WTC11 (cell line): ENCODE measurements around the gene FHL3. TPM values are rescaled to one million over a fixed set of nuclear protein-coding genes. Genes with fewer than 3 reads are reported as not detected.

Experiments used
- ATAC-seq: fragments of 200-7000 bp; cut with Tn5 transposase; 2 replicates; pipeline ENCODE4 v1.10.0; 2021; ENCODE audit warnings: mild to moderate bottlenecking, moderate library complexity
- CTCF ChIA-PET: fragments of 300-600 bp; sonication (Branson Sonifier 250); formaldehyde crosslinking; loops from one replicate; lab custom pipeline; 2021; ENCODE audit warnings: antibody characterized with exemption; lab: Charles Lee
- POLR2A ChIA-PET: fragments of 350-600 bp; sonication (Branson Sonifier 250); formaldehyde crosslinking; loops from one replicate; lab custom pipeline; 2021; ENCODE audit warnings: antibody characterized with exemption; lab: Charles Lee
- DNase-seq: peaks from one replicate; pipeline ENCODE4 v3.0.0; 2021; ENCODE audit warnings: low spot score
- H3K27ac Mint-ChIP-seq: 2 replicates; pipeline ENCODE4 v1.8.0; 2021; ENCODE audit warnings: mixed read lengths
- H3K27me3 Mint-ChIP-seq: 2 replicates; pipeline ENCODE4 v1.8.0; 2021; ENCODE audit warnings: low read depth, mild to moderate bottlenecking, moderate library complexity, mixed read lengths
- H3K36me3 Mint-ChIP-seq: 2 replicates; pipeline ENCODE4 v1.8.0; 2021; ENCODE audit warnings: mixed read lengths
- H3K4me1 Mint-ChIP-seq: 2 replicates; pipeline ENCODE4 v1.8.0; 2022; ENCODE audit warnings: mixed read lengths
- H3K4me3 Mint-ChIP-seq: 2 replicates; pipeline ENCODE4 v1.8.0; 2021; ENCODE audit warnings: mild to moderate bottlenecking, moderate library complexity, mixed read lengths
- H3K9me3 Mint-ChIP-seq: 2 replicates; pipeline ENCODE4 v1.8.0; 2021; ENCODE audit warnings: mixed read lengths
- CREM ChIP-seq: sonication (generic); formaldehyde crosslinking; IDR thresholded peaks from 2 replicates; pipeline ENCODE4 v1.8.1; 2022; ENCODE audit warnings: mild to moderate bottlenecking, missing genetic modification reagents, moderate library complexity
- ESRRA ChIP-seq: sonication (generic); formaldehyde crosslinking; IDR thresholded peaks from 2 replicates; pipeline ENCODE4 v1.8.1; 2022; ENCODE audit warnings: mild to moderate bottlenecking, missing genetic modification reagents, borderline replicate concordance
- FOXK1 ChIP-seq: sonication (generic); formaldehyde crosslinking; IDR thresholded peaks from 2 replicates; pipeline ENCODE4 v1.8.0; 2022; ENCODE audit warnings: mild to moderate bottlenecking, moderate library complexity, missing genetic modification reagents
- KAT7 ChIP-seq: sonication (generic); formaldehyde crosslinking; IDR thresholded peaks from 2 replicates; pipeline ENCODE4 v1.8.1; 2023; ENCODE audit warnings: missing genetic modification reagents, mild to moderate bottlenecking, borderline replicate concordance
- NFATC4 ChIP-seq: fragments of 250-450 bp; sonication (Bioruptor Pico); IDR thresholded peaks from 2 replicates; pipeline ENCODE4 v1.9.0; 2021; ENCODE audit warnings: mild to moderate bottlenecking
- NFE2L1 ChIP-seq: sonication (generic); formaldehyde crosslinking; IDR thresholded peaks from 2 replicates; pipeline ENCODE4 v1.8.1; 2023; ENCODE audit warnings: missing genetic modification reagents
- NR2C2 ChIP-seq: sonication (generic); formaldehyde crosslinking; IDR thresholded peaks from 2 replicates; pipeline ENCODE4 v1.8.0; 2022; ENCODE audit warnings: mild to moderate bottlenecking, missing genetic modification reagents
- PRRX2 ChIP-seq: fragments of 250-450 bp; sonication (Bioruptor Pico); IDR thresholded peaks from 2 replicates; pipeline ENCODE4 v1.8.0; 2021; ENCODE audit warnings: mild to moderate bottlenecking
- RELA ChIP-seq: sonication (generic); formaldehyde crosslinking; IDR thresholded peaks from 2 replicates; pipeline ENCODE4 v1.8.1; 2022; ENCODE audit warnings: missing genetic modification reagents, mild to moderate bottlenecking, borderline replicate concordance
- SMAD3 ChIP-seq: sonication (generic); formaldehyde crosslinking; IDR thresholded peaks from 2 replicates; pipeline ENCODE4 v1.8.0; 2022; ENCODE audit warnings: missing genetic modification reagents, mild to moderate bottlenecking, borderline replicate concordance
- SP1 ChIP-seq: sonication (generic); formaldehyde crosslinking; conservative IDR thresholded peaks from 2 replicates; pipeline ENCODE4 v1.8.1; 2022; ENCODE audit warnings: missing genetic modification reagents
- TEAD1 ChIP-seq: sonication (generic); formaldehyde crosslinking; IDR thresholded peaks from 2 replicates; pipeline ENCODE4 v1.8.0; 2022; ENCODE audit warnings: mild to moderate bottlenecking, missing genetic modification reagents
- ZNF138 ChIP-seq: sonication (generic); formaldehyde crosslinking; conservative IDR thresholded peaks from 2 replicates; pipeline ENCODE4 v1.8.1; 2022; ENCODE audit warnings: mild to moderate bottlenecking, moderate library complexity, missing genetic modification reagents
- ZNF232 ChIP-seq: sonication (generic); formaldehyde crosslinking; IDR thresholded peaks from 2 replicates; pipeline ENCODE4 v1.8.0; 2022; ENCODE audit warnings: mild to moderate bottlenecking, missing genetic modification reagents
- ZNF263 ChIP-seq: sonication (generic); formaldehyde crosslinking; IDR thresholded peaks from 2 replicates; pipeline ENCODE4 v1.8.1; 2022; ENCODE audit warnings: low read depth, mild to moderate bottlenecking, moderate library complexity, missing genetic modification reagents
- ZNF423 ChIP-seq: fragments of 250-450 bp; sonication (Bioruptor Pico); IDR thresholded peaks from 2 replicates; pipeline ENCODE4 v2.1.2; 2022; ENCODE audit warnings: mild to moderate bottlenecking, moderate library complexity
- total RNA-seq: library from RNA; stranded (reverse); gene quantifications from 3 replicates; pipeline ENCODE4 v1.2.3, GENCODE V29; 2021
- TF ChIP-seq, protein P1 (sequence below): sonication (generic); formaldehyde crosslinking; IDR thresholded peaks from 2 replicates; pipeline ENCODE4 v1.8.0; 2022; ENCODE audit warnings: mild to moderate bottlenecking, missing genetic modification reagents
- TF ChIP-seq, protein P2 (sequence below): sonication (generic); formaldehyde crosslinking; conservative IDR thresholded peaks from 2 replicates; pipeline ENCODE4 v1.8.1; 2022; ENCODE audit warnings: mild to moderate bottlenecking, missing genetic modification reagents
- TF ChIP-seq, protein P3 (sequence below): fragments of 250-450 bp; sonication (Bioruptor Pico); IDR thresholded peaks from 2 replicates; pipeline ENCODE4 v1.8.0; 2021; ENCODE audit warnings: mild to moderate bottlenecking
- TF ChIP-seq, protein P4 (sequence below): sonication (generic); formaldehyde crosslinking; IDR thresholded peaks from 2 replicates; pipeline ENCODE4 v1.8.0; 2023; ENCODE audit warnings: missing genetic modification reagents
- TF ChIP-seq, protein P5 (sequence below): fragments of 250-450 bp; sonication (Bioruptor Pico); IDR thresholded peaks from 2 replicates; pipeline ENCODE4 v1.9.0; 2021; ENCODE audit warnings: mild to moderate bottlenecking, borderline replicate concordance
- TF ChIP-seq, protein P6 (sequence below): fragments of 250-450 bp; sonication (Bioruptor Pico); IDR thresholded peaks from 2 replicates; pipeline ENCODE4 v2.1.2; 2022; ENCODE audit warnings: mild to moderate bottlenecking, moderate library complexity
- TF ChIP-seq, protein P7 (sequence below): sonication (generic); formaldehyde crosslinking; IDR thresholded peaks from 2 replicates; pipeline ENCODE4 v1.8.0; 2023; ENCODE audit warnings: missing genetic modification reagents, mild to moderate bottlenecking, borderline replicate concordance

Gene FHL3
- total RNA-seq, 1 experiment from 2014 or later, result 34.4 TPM

DNA sequence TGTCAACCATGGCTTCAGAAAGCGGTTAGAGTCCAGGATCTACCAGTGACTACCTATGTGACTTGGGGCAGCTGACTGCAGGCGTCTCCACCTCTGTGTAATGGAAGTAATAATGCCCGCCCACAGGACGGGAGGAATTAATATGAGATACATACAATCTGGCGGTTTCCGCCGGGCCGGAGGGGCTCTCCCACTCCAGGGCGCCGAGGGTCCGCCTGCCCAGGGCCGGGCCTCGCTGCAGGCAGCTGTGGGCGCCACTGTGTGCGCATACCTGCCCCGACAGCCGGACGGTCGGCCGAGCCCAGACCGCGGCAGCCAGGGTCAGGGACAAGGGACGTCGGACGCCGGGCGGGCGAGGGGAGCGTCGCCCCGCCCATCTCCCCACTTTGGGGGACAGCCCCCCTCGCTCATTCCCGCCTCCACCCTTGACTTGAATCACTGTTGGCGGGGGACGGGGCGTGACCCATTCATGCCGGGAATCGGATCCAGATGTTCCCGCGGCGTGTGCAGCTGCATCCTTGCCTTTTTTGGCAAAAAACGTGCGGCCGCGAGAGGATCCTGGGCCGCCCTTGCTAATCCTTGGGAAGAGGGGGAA, 9.5 kb downstream of the FHL3 start:
- Mint-ChIP-seq H3K27me3 (no peaks in the 10 kb centered on the region), H3K4me3 (peak overlapping the region; percentile 78)
- TF ChIP-seq CREM (CRISPR knock-in tag) (peak; percentile 48; the same call in 1 of the 2 replicates), FOXK1 (peak; percentile 68; the same call in 1 of the 2 replicates), KAT7 (CRISPR knock-in tag) (0 out of 2 replicates have a peak, but pooled peaks have one; percentile 34), ZNF232 (CRISPR knock-in tag) (no peak), ZNF423 (CRISPR knock-in tag) (peak; percentile 33; the same call in 1 of the 2 replicates), RELA (CRISPR knock-in tag) (no peak), SP1 (CRISPR knock-in tag) (peak; percentile 79; the same call in 1 of the 2 replicates), PRRX2 (CRISPR knock-in tag) (0 out of 2 replicates have a peak, but pooled peaks have one; percentile 50), NFE2L1 (CRISPR knock-in tag) (0 out of 2 replicates have a peak, but pooled peaks have one; percentile 32), ZNF138 (CRISPR knock-in tag) (no peak), NR2C2 (no peak), ZNF263 (CRISPR knock-in tag) (no peak), NFATC4 (CRISPR knock-in tag) (0 out of 2 replicates have a peak, but pooled peaks have one; percentile 50), SMAD3 (CRISPR knock-in tag) (0 out of 2 replicates have a peak, but pooled peaks have one; percentile 53), ESRRA (CRISPR knock-in tag) (peak; percentile 86; the same call in 1 of the 2 replicates), TEAD1 (peak; percentile 78)
- TF ChIP-seq, protein P1, sequence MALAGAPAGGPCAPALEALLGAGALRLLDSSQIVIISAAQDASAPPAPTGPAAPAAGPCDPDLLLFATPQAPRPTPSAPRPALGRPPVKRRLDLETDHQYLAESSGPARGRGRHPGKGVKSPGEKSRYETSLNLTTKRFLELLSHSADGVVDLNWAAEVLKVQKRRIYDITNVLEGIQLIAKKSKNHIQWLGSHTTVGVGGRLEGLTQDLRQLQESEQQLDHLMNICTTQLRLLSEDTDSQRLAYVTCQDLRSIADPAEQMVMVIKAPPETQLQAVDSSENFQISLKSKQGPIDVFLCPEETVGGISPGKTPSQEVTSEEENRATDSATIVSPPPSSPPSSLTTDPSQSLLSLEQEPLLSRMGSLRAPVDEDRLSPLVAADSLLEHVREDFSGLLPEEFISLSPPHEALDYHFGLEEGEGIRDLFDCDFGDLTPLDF, result no peak
- TF ChIP-seq, protein P2, sequence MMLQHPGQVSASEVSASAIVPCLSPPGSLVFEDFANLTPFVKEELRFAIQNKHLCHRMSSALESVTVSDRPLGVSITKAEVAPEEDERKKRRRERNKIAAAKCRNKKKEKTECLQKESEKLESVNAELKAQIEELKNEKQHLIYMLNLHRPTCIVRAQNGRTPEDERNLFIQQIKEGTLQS (CRISPR knock-in tag), result no peak
- TF ChIP-seq, protein P3, sequence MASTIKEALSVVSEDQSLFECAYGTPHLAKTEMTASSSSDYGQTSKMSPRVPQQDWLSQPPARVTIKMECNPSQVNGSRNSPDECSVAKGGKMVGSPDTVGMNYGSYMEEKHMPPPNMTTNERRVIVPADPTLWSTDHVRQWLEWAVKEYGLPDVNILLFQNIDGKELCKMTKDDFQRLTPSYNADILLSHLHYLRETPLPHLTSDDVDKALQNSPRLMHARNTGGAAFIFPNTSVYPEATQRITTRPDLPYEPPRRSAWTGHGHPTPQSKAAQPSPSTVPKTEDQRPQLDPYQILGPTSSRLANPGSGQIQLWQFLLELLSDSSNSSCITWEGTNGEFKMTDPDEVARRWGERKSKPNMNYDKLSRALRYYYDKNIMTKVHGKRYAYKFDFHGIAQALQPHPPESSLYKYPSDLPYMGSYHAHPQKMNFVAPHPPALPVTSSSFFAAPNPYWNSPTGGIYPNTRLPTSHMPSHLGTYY (CRISPR knock-in tag), result peak; percentile 69; the same call in 1 of the 2 replicates
- TF ChIP-seq, protein P4, sequence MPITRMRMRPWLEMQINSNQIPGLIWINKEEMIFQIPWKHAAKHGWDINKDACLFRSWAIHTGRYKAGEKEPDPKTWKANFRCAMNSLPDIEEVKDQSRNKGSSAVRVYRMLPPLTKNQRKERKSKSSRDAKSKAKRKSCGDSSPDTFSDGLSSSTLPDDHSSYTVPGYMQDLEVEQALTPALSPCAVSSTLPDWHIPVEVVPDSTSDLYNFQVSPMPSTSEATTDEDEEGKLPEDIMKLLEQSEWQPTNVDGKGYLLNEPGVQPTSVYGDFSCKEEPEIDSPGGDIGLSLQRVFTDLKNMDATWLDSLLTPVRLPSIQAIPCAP, result no peak
- TF ChIP-seq, protein P5, sequence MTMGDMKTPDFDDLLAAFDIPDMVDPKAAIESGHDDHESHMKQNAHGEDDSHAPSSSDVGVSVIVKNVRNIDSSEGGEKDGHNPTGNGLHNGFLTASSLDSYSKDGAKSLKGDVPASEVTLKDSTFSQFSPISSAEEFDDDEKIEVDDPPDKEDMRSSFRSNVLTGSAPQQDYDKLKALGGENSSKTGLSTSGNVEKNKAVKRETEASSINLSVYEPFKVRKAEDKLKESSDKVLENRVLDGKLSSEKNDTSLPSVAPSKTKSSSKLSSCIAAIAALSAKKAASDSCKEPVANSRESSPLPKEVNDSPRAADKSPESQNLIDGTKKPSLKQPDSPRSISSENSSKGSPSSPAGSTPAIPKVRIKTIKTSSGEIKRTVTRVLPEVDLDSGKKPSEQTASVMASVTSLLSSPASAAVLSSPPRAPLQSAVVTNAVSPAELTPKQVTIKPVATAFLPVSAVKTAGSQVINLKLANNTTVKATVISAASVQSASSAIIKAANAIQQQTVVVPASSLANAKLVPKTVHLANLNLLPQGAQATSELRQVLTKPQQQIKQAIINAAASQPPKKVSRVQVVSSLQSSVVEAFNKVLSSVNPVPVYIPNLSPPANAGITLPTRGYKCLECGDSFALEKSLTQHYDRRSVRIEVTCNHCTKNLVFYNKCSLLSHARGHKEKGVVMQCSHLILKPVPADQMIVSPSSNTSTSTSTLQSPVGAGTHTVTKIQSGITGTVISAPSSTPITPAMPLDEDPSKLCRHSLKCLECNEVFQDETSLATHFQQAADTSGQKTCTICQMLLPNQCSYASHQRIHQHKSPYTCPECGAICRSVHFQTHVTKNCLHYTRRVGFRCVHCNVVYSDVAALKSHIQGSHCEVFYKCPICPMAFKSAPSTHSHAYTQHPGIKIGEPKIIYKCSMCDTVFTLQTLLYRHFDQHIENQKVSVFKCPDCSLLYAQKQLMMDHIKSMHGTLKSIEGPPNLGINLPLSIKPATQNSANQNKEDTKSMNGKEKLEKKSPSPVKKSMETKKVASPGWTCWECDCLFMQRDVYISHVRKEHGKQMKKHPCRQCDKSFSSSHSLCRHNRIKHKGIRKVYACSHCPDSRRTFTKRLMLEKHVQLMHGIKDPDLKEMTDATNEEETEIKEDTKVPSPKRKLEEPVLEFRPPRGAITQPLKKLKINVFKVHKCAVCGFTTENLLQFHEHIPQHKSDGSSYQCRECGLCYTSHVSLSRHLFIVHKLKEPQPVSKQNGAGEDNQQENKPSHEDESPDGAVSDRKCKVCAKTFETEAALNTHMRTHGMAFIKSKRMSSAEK (CRISPR knock-in tag), result peak; percentile 75; the same call in 1 of the 2 replicates
- TF ChIP-seq, protein P6, sequence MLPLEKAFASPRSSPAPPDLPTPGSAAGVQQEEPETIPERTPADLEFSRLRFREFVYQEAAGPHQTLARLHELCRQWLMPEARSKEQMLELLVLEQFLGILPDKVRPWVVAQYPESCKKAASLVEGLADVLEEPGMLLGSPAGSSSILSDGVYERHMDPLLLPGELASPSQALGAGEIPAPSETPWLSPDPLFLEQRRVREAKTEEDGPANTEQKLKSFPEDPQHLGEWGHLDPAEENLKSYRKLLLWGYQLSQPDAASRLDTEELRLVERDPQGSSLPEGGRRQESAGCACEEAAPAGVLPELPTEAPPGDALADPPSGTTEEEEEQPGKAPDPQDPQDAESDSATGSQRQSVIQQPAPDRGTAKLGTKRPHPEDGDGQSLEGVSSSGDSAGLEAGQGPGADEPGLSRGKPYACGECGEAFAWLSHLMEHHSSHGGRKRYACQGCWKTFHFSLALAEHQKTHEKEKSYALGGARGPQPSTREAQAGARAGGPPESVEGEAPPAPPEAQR (CRISPR knock-in tag), result no peak
- TF ChIP-seq, protein P7, sequence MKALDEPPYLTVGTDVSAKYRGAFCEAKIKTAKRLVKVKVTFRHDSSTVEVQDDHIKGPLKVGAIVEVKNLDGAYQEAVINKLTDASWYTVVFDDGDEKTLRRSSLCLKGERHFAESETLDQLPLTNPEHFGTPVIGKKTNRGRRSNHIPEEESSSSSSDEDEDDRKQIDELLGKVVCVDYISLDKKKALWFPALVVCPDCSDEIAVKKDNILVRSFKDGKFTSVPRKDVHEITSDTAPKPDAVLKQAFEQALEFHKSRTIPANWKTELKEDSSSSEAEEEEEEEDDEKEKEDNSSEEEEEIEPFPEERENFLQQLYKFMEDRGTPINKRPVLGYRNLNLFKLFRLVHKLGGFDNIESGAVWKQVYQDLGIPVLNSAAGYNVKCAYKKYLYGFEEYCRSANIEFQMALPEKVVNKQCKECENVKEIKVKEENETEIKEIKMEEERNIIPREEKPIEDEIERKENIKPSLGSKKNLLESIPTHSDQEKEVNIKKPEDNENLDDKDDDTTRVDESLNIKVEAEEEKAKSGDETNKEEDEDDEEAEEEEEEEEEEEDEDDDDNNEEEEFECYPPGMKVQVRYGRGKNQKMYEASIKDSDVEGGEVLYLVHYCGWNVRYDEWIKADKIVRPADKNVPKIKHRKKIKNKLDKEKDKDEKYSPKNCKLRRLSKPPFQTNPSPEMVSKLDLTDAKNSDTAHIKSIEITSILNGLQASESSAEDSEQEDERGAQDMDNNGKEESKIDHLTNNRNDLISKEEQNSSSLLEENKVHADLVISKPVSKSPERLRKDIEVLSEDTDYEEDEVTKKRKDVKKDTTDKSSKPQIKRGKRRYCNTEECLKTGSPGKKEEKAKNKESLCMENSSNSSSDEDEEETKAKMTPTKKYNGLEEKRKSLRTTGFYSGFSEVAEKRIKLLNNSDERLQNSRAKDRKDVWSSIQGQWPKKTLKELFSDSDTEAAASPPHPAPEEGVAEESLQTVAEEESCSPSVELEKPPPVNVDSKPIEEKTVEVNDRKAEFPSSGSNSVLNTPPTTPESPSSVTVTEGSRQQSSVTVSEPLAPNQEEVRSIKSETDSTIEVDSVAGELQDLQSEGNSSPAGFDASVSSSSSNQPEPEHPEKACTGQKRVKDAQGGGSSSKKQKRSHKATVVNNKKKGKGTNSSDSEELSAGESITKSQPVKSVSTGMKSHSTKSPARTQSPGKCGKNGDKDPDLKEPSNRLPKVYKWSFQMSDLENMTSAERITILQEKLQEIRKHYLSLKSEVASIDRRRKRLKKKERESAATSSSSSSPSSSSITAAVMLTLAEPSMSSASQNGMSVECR (CRISPR knock-in tag), result 0 out of 2 replicates have a peak, but pooled peaks have one; percentile 20

More for the DNA sequence above, 9.5 kb downstream of the FHL3 start:
- CTCF ChIA-PET, result interaction anchor here (0.7 to 1.7 kb wide), 7 partner anchors 14 to 526 kb away, joined by 3 to 6 read pairs (median 4); no protein-coding TSS in a partner anchor
- ATAC-seq, result peak; percentile 71
- POLR2A ChIA-PET, result interaction anchor here (0.6 to 1.9 kb wide), 10 partner anchors 10 to 471 kb away, joined by 3 to 8 read pairs (median 4); partner anchors contain the start of genes FHL3 and UTP11
- Mint-ChIP-seq H3K9me3 (no peaks in the 10 kb centered on the region), H3K4me1 (peaks cover 34% of the 10 kb centered on the region), H3K36me3 (peaks cover 10% of the 10 kb centered on the region), H3K27ac (peak overlapping the region; percentile 95)
- peak; percentile 85 for DNase-seq
